SK-N-SH (cell line): ENCODE results near the gene GRAMD2A. TPM values are rescaled to one million over a fixed set of nuclear protein-coding genes. Genes with fewer than 3 reads are reported as not detected.

Experiments
- CTCF ChIA-PET: fragments of 300-600, 350-600 bp; formaldehyde crosslinking; extraction: SDS; loops from one replicate; lab custom pipeline; 2021; lab: Yijun Ruan, JAX
- POLR2A ChIA-PET: fragments of 350-600 bp; sonication (Branson Sonifier 250); formaldehyde crosslinking; extraction: SDS; loops from one replicate; lab custom pipeline; 2020; ENCODE audit warnings: antibody characterized with exemption, inconsistent platforms; lab: Yijun Ruan, JAX
- DNase-seq: peaks from one replicate; pipeline ENCODE4 v3.0.0; 2012
- H2AFZ ChIP-seq: fragments of 200-600 bp; sonication (generic); 2 replicates; pipeline ENCODE4 v1.8.1; 2016; ENCODE audit warnings: antibody characterized with exemption, mild to moderate bottlenecking, low read depth
- H3F3A ChIP-seq: fragments of 200-600 bp; sonication (generic); replicated peaks from 2 replicates; pipeline ENCODE3; 2016; ENCODE audit warnings: antibody characterized with exemption, mild to moderate bottlenecking; ENCODE audit not compliant: insufficient read depth
- H3K27ac ChIP-seq, 2 experiments: fragments of 200-500 bp in 1 of 2; fragments of 200-600 bp in 1 of 2; sonication (Bioruptor generic) in 1 of 2; sonication (generic), shearing (Covaris generic) in 1 of 2; 2 replicates each; pipeline versions ENCODE4 v1.5.1 to v1.6.1; 2014 to 2016; ENCODE audit warnings: low read depth in 2 of 2, inconsistent platforms in 1 of 2, low read length in 1 of 2, mild to moderate bottlenecking in 1 of 2, mixed read lengths in 1 of 2
- H3K27me3 ChIP-seq: fragments of 200-600 bp; sonication (generic), shearing (Covaris generic); 2 replicates; pipeline ENCODE4 v1.6.1; 2016; ENCODE audit warnings: mixed run types; ENCODE audit not compliant: insufficient read depth
- H3K36me3 ChIP-seq, 2 experiments: fragments of 200-500 bp in 1 of 2; fragments of 200-600 bp in 1 of 2; sonication (Bioruptor generic) in 1 of 2; sonication (generic) in 1 of 2; replicated peaks in 1 of 2; 2 replicates each; pipeline versions ENCODE3 to v1.5.1; 2014 to 2016; ENCODE audit warnings: low read length in 1 of 2, mild to moderate bottlenecking in 1 of 2; ENCODE audit not compliant: insufficient read depth in 2 of 2, control insufficient read depth in 1 of 2
- H3K4me1 ChIP-seq, 2 experiments: fragments of 200-500 bp in 1 of 2; fragments of 200-600 bp in 1 of 2; sonication (Bioruptor generic) in 1 of 2; sonication (generic), shearing (Covaris generic) in 1 of 2; 2 replicates each; pipeline versions ENCODE4 v1.5.1 to v1.6.1; 2014 to 2016; ENCODE audit warnings: low read depth in 1 of 2, low read length in 1 of 2, mixed run types in 1 of 2; ENCODE audit not compliant: insufficient read depth in 2 of 2, control insufficient read depth in 1 of 2
- H3K4me2 ChIP-seq: fragments of 200-600 bp; sonication (generic), shearing (Covaris generic); 2 replicates; pipeline ENCODE4 v1.6.1; 2017; ENCODE audit warnings: mixed run types
- H3K4me3 ChIP-seq, 2 experiments: fragments of 200-500 bp in 1 of 2; fragments of 200-600 bp in 1 of 2; sonication (Bioruptor generic) in 1 of 2; sonication (generic), shearing (Covaris generic) in 1 of 2; 2 replicates each; pipeline versions ENCODE4 v1.5.1 to v1.8.1; 2014 to 2016; ENCODE audit warnings: low read depth in 2 of 2, inconsistent platforms in 1 of 2, low read length in 1 of 2, mild to moderate bottlenecking in 1 of 2, mixed read lengths in 1 of 2, moderate library complexity in 1 of 2
- H3K79me2 ChIP-seq: fragments of 200-600 bp; sonication (generic); 2 replicates; pipeline ENCODE4 v1.8.1; 2017; ENCODE audit warnings: mild to moderate bottlenecking; ENCODE audit not compliant: insufficient read depth
- H3K9ac ChIP-seq: fragments of 200-600 bp; sonication (generic); 2 replicates; pipeline ENCODE4 v1.6.1; 2017; ENCODE audit warnings: mixed run types
- H3K9me2 ChIP-seq: fragments of 200-600 bp; sonication (generic); 2 replicates; pipeline ENCODE4 v1.6.1; 2017; ENCODE audit warnings: mixed run types
- H3K9me3 ChIP-seq: fragments of 200-600 bp; sonication (generic); 2 replicates; pipeline ENCODE4 v1.6.1; 2017; ENCODE audit warnings: mixed run types, mild to moderate bottlenecking, moderate library complexity
- H4K20me1 ChIP-seq: fragments of 200-600 bp; sonication (generic); 2 replicates; pipeline ENCODE4 v1.6.1; 2017; ENCODE audit warnings: mild to moderate bottlenecking, mixed run types; ENCODE audit not compliant: insufficient read depth
- ELF1 ChIP-seq: IDR thresholded peaks from 2 replicates; pipeline ENCODE4 v1.4.0; 2012
- EZH2phosphoT487 ChIP-seq: fragments of 200-600 bp; sonication (generic); IDR thresholded peaks from 2 replicates; pipeline ENCODE4 v1.6.1; 2017; ENCODE audit warnings: low read depth, mixed run types, mild to moderate bottlenecking, antibody characterized with exemption, moderate library complexity, borderline replicate concordance
- FOXJ3 ChIP-seq: sonication (generic); formaldehyde crosslinking; IDR thresholded peaks from 2 replicates; pipeline ENCODE4 v1.5.1; 2020; ENCODE audit warnings: mild to moderate bottlenecking, missing genetic modification reagents
- FOXM1 ChIP-seq: IDR thresholded peaks from 2 replicates; pipeline ENCODE4 v1.4.0; 2012; ENCODE audit warnings: low read depth, mild to moderate bottlenecking
- MEF2A ChIP-seq: IDR thresholded peaks from 2 replicates; pipeline ENCODE4 v1.4.0; 2012; ENCODE audit warnings: low read depth, borderline replicate concordance
- NFIC ChIP-seq: IDR thresholded peaks from 2 replicates; pipeline ENCODE4 v1.4.0; 2012; ENCODE audit warnings: borderline replicate concordance
- POLR2AphosphoS5 ChIP-seq: IDR thresholded peaks from 2 replicates; pipeline ENCODE4 v1.6.1; 2012; ENCODE audit warnings: low read depth, low read length
- RAD21 ChIP-seq: IDR thresholded peaks from 2 replicates; pipeline ENCODE4 v1.6.1; 2012; ENCODE audit warnings: mild to moderate bottlenecking, low read length
- RFX5 ChIP-seq: IDR thresholded peaks from 2 replicates; pipeline ENCODE4 v1.6.1; 2012; ENCODE audit warnings: mild to moderate bottlenecking, improper control_type of control experiment, low read length
- SMC3 ChIP-seq: IDR thresholded peaks from 2 replicates; pipeline ENCODE4 v1.6.1; 2012; ENCODE audit warnings: low read depth, low read length, improper control_type of control experiment
- TEAD4 ChIP-seq: IDR thresholded peaks from 2 replicates; pipeline ENCODE4 v1.4.0; 2012; ENCODE audit warnings: mild to moderate bottlenecking, borderline replicate concordance; ENCODE audit not compliant: insufficient read depth
- WGBS: methylation state at CpG from one replicate; pipeline ENCODE4 v1.1.6; 2017; ENCODE audit warnings: low lambda C conversion rate; 5-methylcytosine and 5-hydroxymethylcytosine counted together
- polyA plus RNA-seq, 3 experiments: library from polyadenylated mRNA; depleted of rRNA; stranded (reverse); fragments of >200 nt; gene quantifications; 2 replicates each; pipeline ENCODE4 v1.2.3, GENCODE V29; 2012
- TF ChIP-seq, protein P1 (sequence below): fragments of 150-350 bp; IDR thresholded peaks from 2 replicates; pipeline ENCODE4 v1.6.1; 2017; ENCODE audit warnings: antibody characterized with exemption, low read length, low read depth, borderline replicate concordance
- TF ChIP-seq, protein P2 (sequence below): fragments of 150-350 bp; IDR thresholded peaks from 2 replicates; pipeline ENCODE4 v1.6.1; 2016; ENCODE audit warnings: mild to moderate bottlenecking, low read depth, low read length
- TF ChIP-seq, protein P3 (sequence below): IDR thresholded peaks from 2 replicates; pipeline ENCODE4 v1.4.0; 2012; ENCODE audit warnings: low read depth, borderline replicate concordance
- TF ChIP-seq, protein P4 (sequence below): IDR thresholded peaks from 2 replicates; pipeline ENCODE4 v1.4.0; 2012; ENCODE audit warnings: low read depth, borderline replicate concordance
- TF ChIP-seq, protein P5 (sequence below): IDR thresholded peaks from 2 replicates; pipeline ENCODE4 v1.4.0; 2012; ENCODE audit warnings: low read depth

Gene GRAMD2A
- polyA plus RNA-seq, 1 of the 3 experiments (the other 2 are of a cell fraction) = 0.10 TPM

DNA sequence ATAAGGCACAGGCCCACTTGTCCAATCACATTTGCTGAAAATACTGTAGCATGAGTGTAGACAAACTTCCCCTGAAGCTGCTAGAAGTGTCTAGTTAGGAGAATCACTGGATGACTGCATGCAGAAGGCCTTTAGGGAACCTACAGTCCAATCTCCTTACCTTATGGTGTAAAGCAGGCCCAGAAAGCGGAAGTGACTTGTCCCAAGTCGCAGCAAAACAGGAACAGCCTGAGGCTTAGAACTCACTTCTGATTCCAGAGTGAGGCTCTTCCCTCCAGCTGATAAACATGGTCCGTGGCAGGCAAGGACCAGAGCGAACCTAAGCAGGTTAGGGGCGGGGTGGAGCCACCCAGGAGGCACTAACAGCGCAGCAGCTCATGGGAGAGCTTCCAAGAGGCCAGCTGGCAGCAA, 2.5 kb downstream of the GRAMD2A start (continued):
- TF ChIP-seq, protein P1, sequence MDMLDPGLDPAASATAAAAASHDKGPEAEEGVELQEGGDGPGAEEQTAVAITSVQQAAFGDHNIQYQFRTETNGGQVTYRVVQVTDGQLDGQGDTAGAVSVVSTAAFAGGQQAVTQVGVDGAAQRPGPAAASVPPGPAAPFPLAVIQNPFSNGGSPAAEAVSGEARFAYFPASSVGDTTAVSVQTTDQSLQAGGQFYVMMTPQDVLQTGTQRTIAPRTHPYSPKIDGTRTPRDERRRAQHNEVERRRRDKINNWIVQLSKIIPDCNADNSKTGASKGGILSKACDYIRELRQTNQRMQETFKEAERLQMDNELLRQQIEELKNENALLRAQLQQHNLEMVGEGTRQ = no peak
- TF ChIP-seq RFX5 = no peak
- TF ChIP-seq MEF2A = no peak
- TF ChIP-seq, protein P2, sequence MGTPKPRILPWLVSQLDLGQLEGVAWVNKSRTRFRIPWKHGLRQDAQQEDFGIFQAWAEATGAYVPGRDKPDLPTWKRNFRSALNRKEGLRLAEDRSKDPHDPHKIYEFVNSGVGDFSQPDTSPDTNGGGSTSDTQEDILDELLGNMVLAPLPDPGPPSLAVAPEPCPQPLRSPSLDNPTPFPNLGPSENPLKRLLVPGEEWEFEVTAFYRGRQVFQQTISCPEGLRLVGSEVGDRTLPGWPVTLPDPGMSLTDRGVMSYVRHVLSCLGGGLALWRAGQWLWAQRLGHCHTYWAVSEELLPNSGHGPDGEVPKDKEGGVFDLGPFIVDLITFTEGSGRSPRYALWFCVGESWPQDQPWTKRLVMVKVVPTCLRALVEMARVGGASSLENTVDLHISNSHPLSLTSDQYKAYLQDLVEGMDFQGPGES = no peak
- no peak for TF ChIP-seq RAD21
- no peak for TF ChIP-seq FOXJ3 (CRISPR knock-in tag)
- TF ChIP-seq, protein P3, sequence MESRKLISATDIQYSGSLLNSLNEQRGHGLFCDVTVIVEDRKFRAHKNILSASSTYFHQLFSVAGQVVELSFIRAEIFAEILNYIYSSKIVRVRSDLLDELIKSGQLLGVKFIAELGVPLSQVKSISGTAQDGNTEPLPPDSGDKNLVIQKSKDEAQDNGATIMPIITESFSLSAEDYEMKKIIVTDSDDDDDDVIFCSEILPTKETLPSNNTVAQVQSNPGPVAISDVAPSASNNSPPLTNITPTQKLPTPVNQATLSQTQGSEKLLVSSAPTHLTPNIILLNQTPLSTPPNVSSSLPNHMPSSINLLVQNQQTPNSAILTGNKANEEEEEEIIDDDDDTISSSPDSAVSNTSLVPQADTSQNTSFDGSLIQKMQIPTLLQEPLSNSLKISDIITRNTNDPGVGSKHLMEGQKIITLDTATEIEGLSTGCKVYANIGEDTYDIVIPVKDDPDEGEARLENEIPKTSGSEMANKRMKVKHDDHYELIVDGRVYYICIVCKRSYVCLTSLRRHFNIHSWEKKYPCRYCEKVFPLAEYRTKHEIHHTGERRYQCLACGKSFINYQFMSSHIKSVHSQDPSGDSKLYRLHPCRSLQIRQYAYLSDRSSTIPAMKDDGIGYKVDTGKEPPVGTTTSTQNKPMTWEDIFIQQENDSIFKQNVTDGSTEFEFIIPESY = no peak
- no peak for TF ChIP-seq NFIC
- TF ChIP-seq POLR2AphosphoS5 = no peak

DNA sequence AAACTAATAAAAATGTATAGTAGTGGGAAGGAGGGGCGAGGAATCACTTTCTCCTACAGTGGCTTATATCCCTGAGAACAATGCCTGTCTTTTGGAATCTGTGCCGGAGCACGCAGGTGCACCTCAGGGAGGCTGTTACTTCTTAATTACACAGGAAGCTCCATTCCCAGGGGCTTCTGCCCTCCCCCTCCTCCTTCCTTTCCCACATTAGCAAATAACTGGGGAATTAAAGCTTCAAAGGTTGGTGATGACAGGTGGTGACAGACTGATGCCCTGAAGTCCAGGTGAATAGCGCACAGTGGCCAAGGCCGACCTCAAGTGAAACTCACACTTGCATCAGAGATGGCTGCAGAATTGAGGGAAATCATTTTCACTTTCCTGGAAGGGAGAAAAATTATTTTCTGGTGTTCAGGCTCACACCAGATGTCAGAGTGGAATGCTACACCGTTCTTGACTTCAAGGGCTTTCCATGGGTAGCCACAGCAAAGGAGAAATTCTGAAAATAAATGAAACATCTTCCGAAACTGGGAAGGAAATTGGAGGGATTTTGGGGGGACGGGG, 3.7 kb downstream of the GRAMD2A start:
- H3K4me1 ChIP-seq = no peaks in the 10 kb centered on the region; a peak in 1 of 4 replicates
- H3K36me3 ChIP-seq = peaks cover 8 to 11% of the 10 kb centered on the region in 2 experiments
- no peak overlapping the region for H2AFZ ChIP-seq
- H3K27me3 ChIP-seq = no peaks in the 10 kb centered on the region
- peaks cover 12% of the 10 kb centered on the region; the same call in 1 of the 2 replicates for H4K20me1 ChIP-seq
- TF ChIP-seq RFX5 = no peak
- TF ChIP-seq SMC3 = no peak
- TF ChIP-seq FOXM1 = no peak
- no peak for TF ChIP-seq ELF1
- TF ChIP-seq, protein P4, sequence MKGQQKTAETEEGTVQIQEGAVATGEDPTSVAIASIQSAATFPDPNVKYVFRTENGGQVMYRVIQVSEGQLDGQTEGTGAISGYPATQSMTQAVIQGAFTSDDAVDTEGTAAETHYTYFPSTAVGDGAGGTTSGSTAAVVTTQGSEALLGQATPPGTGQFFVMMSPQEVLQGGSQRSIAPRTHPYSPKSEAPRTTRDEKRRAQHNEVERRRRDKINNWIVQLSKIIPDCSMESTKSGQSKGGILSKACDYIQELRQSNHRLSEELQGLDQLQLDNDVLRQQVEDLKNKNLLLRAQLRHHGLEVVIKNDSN = no peak
- no peak for TF ChIP-seq EZH2phosphoT487
- no peak for TF ChIP-seq MEF2A
- TF ChIP-seq TEAD4 = no peak
- TF ChIP-seq, protein P5, sequence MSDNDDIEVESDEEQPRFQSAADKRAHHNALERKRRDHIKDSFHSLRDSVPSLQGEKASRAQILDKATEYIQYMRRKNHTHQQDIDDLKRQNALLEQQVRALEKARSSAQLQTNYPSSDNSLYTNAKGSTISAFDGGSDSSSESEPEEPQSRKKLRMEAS = no peak
- TF ChIP-seq, all 33 proteins: peak for 0
- ChIA-PET POLR2A (no interaction called here), CTCF (no interaction called here)
- no peaks in the 10 kb centered on the region for H3K9me3 ChIP-seq
- DNase-seq = no peak
- no peak overlapping the region for H3K4me2 ChIP-seq
- H3K79me2 ChIP-seq = no peaks in the 10 kb centered on the region
- no peak overlapping the region for H3K9ac ChIP-seq
- H3K27ac ChIP-seq = no peak overlapping the region
- H3K9me2 ChIP-seq = no peaks in the 10 kb centered on the region
- H3F3A ChIP-seq = peaks cover 35% of the 10 kb centered on the region
- no peak overlapping the region for H3K4me3 ChIP-seq
- 88% methylated on average over 8 of the region's 8 CpGs for WGBS
